Activated CD8-positive, alpha-beta memory T cell treated with anti-CD3 and anti-CD28 coated beads for 36 hours (primary cell): ENCODE measurements around the gene KCNQ1OT1. TPM values are rescaled to one million over a fixed set of nuclear protein-coding genes. Genes with fewer than 3 reads are reported as not detected.

Experiments
- CTCF ChIA-PET: fragments of 350-600 bp; sonication (Branson Sonifier 250); formaldehyde crosslinking; loops from one replicate; lab custom pipeline; 2021; ENCODE audit warnings: antibody characterized with exemption; lab: Charles Lee
- POLR2A ChIA-PET: fragments of 350-600 bp; sonication (Branson Sonifier 250); formaldehyde crosslinking; loops from one replicate; lab custom pipeline; 2021; ENCODE audit warnings: antibody characterized with exemption; lab: Charles Lee
- total RNA-seq, 2 experiments: library from RNA; stranded (reverse); gene quantifications; one replicate each; pipeline ENCODE4 v1.2.3, GENCODE V29; 2021

The KCNQ1OT1 gene
- total RNA-seq, 2 experiments from 2014 or later, result 0.21 TPM

- POLR2A ChIA-PET, result no interaction called here
These were observed 39.0 kb upstream of the KCNQ1OT1 start for GRCh38 chr11:2738551-2739431.

GRCh38 chr11:2737866-2738265, 38.1 kb upstream of the KCNQ1OT1 start:
- ChIA-PET CTCF (no interaction called here), POLR2A (no interaction called here)

More at GRCh38 chr11:2738551-2739431, 39.0 kb upstream of the KCNQ1OT1 start:
- CTCF ChIA-PET, result no interaction called here

- ChIA-PET POLR2A (no interaction called here), CTCF (no interaction called here)
These were observed 37.4 kb upstream of the KCNQ1OT1 start for GRCh38 chr11:2737226-2737590.

GRCh38 chr11:2736577-2737225, 36.9 kb upstream of the KCNQ1OT1 start:
- CTCF ChIA-PET, result no interaction called here
- POLR2A ChIA-PET, result no interaction called here

GRCh38 chr11:2735053-2735589, 35.3 kb upstream of the KCNQ1OT1 start:
- POLR2A ChIA-PET, result no interaction called here

GRCh38 chr11:2734181-2735052, 34.6 kb upstream of the KCNQ1OT1 start:
- CTCF ChIA-PET, result interaction anchor here (0.7 kb wide), 1 partner anchor 198 kb away, joined by 3 read pairs; no protein-coding TSS in a partner anchor
- POLR2A ChIA-PET, result no interaction called here

More at GRCh38 chr11:2735053-2735589, 35.3 kb upstream of the KCNQ1OT1 start:
- CTCF ChIA-PET, result interaction anchor here (0.7 kb wide), 1 partner anchor 153 kb away, joined by 4 read pairs; no protein-coding TSS in a partner anchor

GRCh38 chr11:2732940-2733628, 33.3 kb upstream of the KCNQ1OT1 start:
- ChIA-PET POLR2A (no interaction called here), CTCF (no interaction called here)

- ChIA-PET POLR2A (no interaction called here), CTCF (interaction anchor here (1.0 kb wide), 1 partner anchor 200 kb away, joined by 3 read pairs; no protein-coding TSS in a partner anchor)
These were observed 32.6 kb upstream of the KCNQ1OT1 start for GRCh38 chr11:2732261-2732939.

- POLR2A ChIA-PET, result no interaction called here
- CTCF ChIA-PET, result interaction anchor here (1.0 kb wide), 1 partner anchor 199 kb away, joined by 3 read pairs; no protein-coding TSS in a partner anchor
These were observed 31.6 kb upstream of the KCNQ1OT1 start for GRCh38 chr11:2731130-2732125.

- ChIA-PET CTCF (no interaction called here), POLR2A (no interaction called here)
These were observed 30.7 kb upstream of the KCNQ1OT1 start for GRCh38 chr11:2730272-2731129.

GRCh38 chr11:2729841-2730240, 30.0 kb upstream of the KCNQ1OT1 start:
- ChIA-PET CTCF (no interaction called here), POLR2A (no interaction called here)

- POLR2A ChIA-PET, result no interaction called here
- CTCF ChIA-PET, result no interaction called here
These were observed 29.0 kb upstream of the KCNQ1OT1 start for GRCh38 chr11:2728663-2729332.

GRCh38 chr11:2728128-2728662, 28.4 kb upstream of the KCNQ1OT1 start:
- ChIA-PET CTCF (no interaction called here), POLR2A (no interaction called here)

- POLR2A ChIA-PET, result no interaction called here
- CTCF ChIA-PET, result interaction anchor here (1.4 kb wide), 1 partner anchor 160 kb away, joined by 3 read pairs; no protein-coding TSS in a partner anchor
These were observed 27.2 kb upstream of the KCNQ1OT1 start for GRCh38 chr11:2726964-2727363.
